Stomach (tissue), 4 donors: ENCODE data around the gene MAGEF1.

ENCODE experiments used
- CTCF ChIP-seq, 7 experiments: fragments of 450-650 bp in 4 of 7; fragments of 200-600 bp in 3 of 7; sonication (generic) in 3 of 7; IDR thresholded peaks; one replicate each; pipeline ENCODE4 v1.5.1; 2016 to 2019; ENCODE audit warnings: antibody characterized with exemption in 7 of 7, control low read depth in 2 of 7, mild to moderate bottlenecking in 1 of 7
- EP300 ChIP-seq: sonication (generic); formaldehyde crosslinking; IDR thresholded peaks from one replicate; pipeline ENCODE4 v1.6.1; 2017; ENCODE audit warnings: antibody characterized with exemption
- POLR2A ChIP-seq, 4 donors: fragments of 450-650 bp; IDR thresholded peaks; one replicate each; pipeline ENCODE4 v1.6.1; 2016; ENCODE audit warnings: antibody characterized with exemption in 4 of 4, control low read depth in 2 of 4, mild to moderate bottlenecking in 1 of 4, moderate library complexity in 1 of 4
- POLR2AphosphoS5 ChIP-seq, 3 donors: sonication (generic); formaldehyde crosslinking; IDR thresholded peaks; one replicate each; pipeline ENCODE4 v1.6.1; 2016; ENCODE audit warnings: antibody characterized with exemption in 3 of 3

DNA sequence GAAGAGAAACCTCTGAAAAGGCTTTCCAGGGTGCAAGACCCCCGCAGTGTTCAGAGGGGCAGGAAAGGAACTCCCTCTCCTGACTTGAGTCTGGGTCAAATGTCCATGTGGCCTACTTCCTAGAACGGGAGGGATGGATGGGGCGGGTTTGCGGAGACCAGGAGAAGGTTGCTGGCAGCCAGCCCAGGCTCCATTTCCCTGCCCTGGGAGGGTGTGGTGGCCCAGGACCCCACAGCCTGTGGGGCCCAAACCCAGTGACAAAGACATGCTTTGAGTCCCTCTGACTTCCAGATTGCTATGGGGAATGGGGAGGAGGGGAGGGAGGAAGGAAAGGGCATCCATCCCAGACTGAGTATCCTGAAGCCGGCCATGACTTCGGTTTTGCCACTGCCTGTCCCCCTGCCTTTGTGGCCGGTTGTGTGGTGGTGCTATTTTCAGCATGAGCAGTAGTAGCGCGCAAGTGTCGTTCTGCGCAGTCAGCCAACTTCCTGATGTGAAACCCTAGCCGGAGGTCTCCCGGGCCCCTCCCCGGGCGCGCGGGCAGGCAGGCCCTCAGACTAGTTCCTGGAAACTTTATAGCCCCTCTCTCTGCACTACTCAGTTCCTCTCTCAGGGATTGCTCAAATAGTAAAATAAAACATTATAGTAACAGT lies 24.4 kb downstream of the MAGEF1 start:
- TF ChIP-seq EP300: no peak
- no peak for TF ChIP-seq POLR2A (IDR thresholded peaks at IDR 0.05)
- TF ChIP-seq CTCF (IDR thresholded peaks at IDR 0.05): no peak
- no peak for TF ChIP-seq POLR2AphosphoS5 (IDR thresholded peaks at IDR 0.05)
